Uterus (tissue), 4 donors: ENCODE measurements around the gene CEP63. TPM values are rescaled to one million over a fixed set of nuclear protein-coding genes. Genes with fewer than 3 reads are reported as not detected.

ENCODE experiments used
- DNase-seq, 2 donors: peaks; one replicate each; pipeline ENCODE4 v3.0.0-alpha.2; 2019 to 2020
- H3K27ac ChIP-seq, 2 donors: fragments of 200-600 bp; sonication (generic); 1 replicate in 1 of 2; 2 replicates in 1 of 2; pipeline ENCODE4 v1.5.1; 2016 to 2018
- H3K27me3 ChIP-seq, 2 donors: fragments of 200-600 bp; sonication (generic); one replicate each; pipeline ENCODE4 v1.5.1; 2018 to 2019; ENCODE audit warnings: control low read depth in 1 of 2
- H3K36me3 ChIP-seq, 2 donors: fragments of 200-600 bp; sonication (generic); one replicate each; pipeline ENCODE4 v1.5.1; 2019; ENCODE audit warnings: control low read depth in 1 of 2
- H3K4me1 ChIP-seq, 2 donors: fragments of 200-600 bp; sonication (generic); one replicate each; pipeline ENCODE4 v1.5.1; 2018 to 2019; ENCODE audit warnings: control low read depth in 1 of 2
- H3K4me3 ChIP-seq, 2 donors: fragments of 200-600 bp; sonication (generic); 1 replicate in 1 of 2; 2 replicates in 1 of 2; pipeline ENCODE4 v1.5.1; 2018 to 2019; ENCODE audit warnings: mild to moderate bottlenecking in 1 of 2
- H3K9me3 ChIP-seq, 2 donors: fragments of 200-600 bp; sonication (generic); one replicate each; pipeline ENCODE4 v1.5.1; 2019; ENCODE audit warnings: control low read depth in 1 of 2
- POLR2A ChIP-seq, 2 donors: fragments of 450-650 bp; IDR thresholded peaks; one replicate each; pipeline ENCODE4 v1.6.1; 2016; ENCODE audit warnings: antibody characterized with exemption in 2 of 2, mild to moderate bottlenecking in 1 of 2, moderate library complexity in 1 of 2
- intact Hi-C: fragments of 100-400 bp; cut with DNase I; formaldehyde crosslinking; loops from one replicate; pipeline ENCODE4 v1.15.1; 2023; ENCODE audit warnings: low total_unique reads
- total RNA-seq, 4 donors: library from RNA; depleted of rRNA in 3 of 4; stranded (reverse); fragments of >200 nt in 3 of 4; gene quantifications; one replicate each; pipeline versions ENCODE4 v1.1.0 to v1.2.4, GENCODE V29; 2014 to 2023
- TF ChIP-seq, protein P1 (sequence below), 4 experiments: fragments of 200-600 bp in 2 of 4; fragments of 450-650 bp in 2 of 4; sonication (generic) in 2 of 4; IDR thresholded peaks; one replicate each; pipeline ENCODE4 v1.5.1; 2016 to 2019; ENCODE audit warnings: antibody characterized with exemption in 4 of 4, mild to moderate bottlenecking in 2 of 4, moderate library complexity in 1 of 4
- donor health status: DM: yes; HTN: yes; CAD: no.

The CEP63 gene
- total RNA-seq, 4 donors from 2014 or later: 5.9 to 25.5 (median 16.5) TPM

DNA sequence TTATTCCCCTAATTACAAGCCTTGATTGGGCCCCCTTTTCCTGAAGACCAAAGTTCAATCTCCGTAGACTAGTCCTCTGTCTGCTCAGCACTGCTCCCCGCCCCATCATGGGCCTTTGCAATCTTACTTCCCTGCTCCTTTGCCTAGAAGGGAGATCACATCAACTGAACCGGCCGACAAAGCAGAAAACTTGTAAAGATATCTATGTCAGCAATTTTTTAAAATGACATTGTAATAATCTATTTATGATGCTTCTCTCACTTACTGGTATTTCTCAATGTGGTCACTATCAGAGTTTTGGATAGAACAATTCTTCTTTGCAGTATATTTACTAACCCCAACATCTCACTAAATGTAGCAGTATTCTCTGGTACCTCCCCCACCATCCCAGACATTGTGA is 17.3 kb upstream of the CEP63 start:
- DNase-seq: no peak
- Histone ChIP-seq H3K27ac (no peak overlapping the region), H3K36me3 (no peaks in the 10 kb centered on the region), H3K4me3 (no peak overlapping the region), H3K27me3 (no peaks in the 10 kb centered on the region), H3K4me1 (peaks cover 6 to 11% of the 10 kb centered on the region in 2 donors), H3K9me3 (no peaks in the 10 kb centered on the region)
- intact Hi-C loops: no loop called here
- TF ChIP-seq, protein P1, sequence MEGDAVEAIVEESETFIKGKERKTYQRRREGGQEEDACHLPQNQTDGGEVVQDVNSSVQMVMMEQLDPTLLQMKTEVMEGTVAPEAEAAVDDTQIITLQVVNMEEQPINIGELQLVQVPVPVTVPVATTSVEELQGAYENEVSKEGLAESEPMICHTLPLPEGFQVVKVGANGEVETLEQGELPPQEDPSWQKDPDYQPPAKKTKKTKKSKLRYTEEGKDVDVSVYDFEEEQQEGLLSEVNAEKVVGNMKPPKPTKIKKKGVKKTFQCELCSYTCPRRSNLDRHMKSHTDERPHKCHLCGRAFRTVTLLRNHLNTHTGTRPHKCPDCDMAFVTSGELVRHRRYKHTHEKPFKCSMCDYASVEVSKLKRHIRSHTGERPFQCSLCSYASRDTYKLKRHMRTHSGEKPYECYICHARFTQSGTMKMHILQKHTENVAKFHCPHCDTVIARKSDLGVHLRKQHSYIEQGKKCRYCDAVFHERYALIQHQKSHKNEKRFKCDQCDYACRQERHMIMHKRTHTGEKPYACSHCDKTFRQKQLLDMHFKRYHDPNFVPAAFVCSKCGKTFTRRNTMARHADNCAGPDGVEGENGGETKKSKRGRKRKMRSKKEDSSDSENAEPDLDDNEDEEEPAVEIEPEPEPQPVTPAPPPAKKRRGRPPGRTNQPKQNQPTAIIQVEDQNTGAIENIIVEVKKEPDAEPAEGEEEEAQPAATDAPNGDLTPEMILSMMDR (IDR thresholded peaks at IDR 0.05): no peak

DNA sequence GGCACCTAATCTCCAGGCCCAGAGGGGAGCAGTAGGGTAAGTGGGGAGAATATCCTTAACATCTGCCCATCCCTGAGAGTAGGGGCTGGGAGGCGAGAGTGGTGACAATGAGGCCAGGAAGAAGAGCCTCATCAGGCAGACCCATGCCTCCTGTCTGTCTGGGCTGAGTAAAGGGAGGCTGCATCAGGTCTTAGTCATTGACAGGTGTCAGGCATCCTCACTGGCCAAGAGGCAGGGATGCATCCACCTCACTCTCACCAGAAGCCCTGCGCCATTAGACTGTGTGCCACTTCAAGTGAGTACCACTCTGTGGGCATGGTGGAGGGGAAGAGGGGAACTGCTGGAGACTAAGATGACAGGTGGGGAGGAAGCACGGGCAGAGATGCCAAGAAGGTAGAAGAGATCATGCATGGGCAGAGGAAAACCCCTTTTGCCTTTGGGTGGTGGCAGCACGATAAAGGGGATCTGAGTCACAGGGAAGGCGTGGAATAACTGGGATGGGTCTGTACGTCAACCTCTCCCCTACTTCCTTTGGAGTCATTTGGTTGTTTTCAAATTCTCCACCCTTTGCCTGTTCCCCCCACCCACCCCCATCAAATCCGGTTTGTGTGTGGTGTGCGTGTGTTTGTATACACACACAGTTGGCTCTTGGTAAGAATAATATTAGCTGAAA is 14.2 kb upstream of the CEP63 start:
- DNase-seq: no peak
- Histone ChIP-seq H3K4me1 (no peaks in the 10 kb centered on the region), H3K4me3 (no peak overlapping the region), H3K27me3 (no peaks in the 10 kb centered on the region), H3K27ac (no peak overlapping the region), H3K36me3 (no peaks in the 10 kb centered on the region), H3K9me3 (no peaks in the 10 kb centered on the region)
- intact Hi-C loops: loop anchor here (2.0 to 10.0 kb wide), 2 partner anchors 163 to 267 kb away; no protein-coding TSS in a partner anchor
- TF ChIP-seq POLR2A (IDR thresholded peaks at IDR 0.05): no peak
- TF ChIP-seq, protein P1 (IDR thresholded peaks at IDR 0.05): no peak

DNA sequence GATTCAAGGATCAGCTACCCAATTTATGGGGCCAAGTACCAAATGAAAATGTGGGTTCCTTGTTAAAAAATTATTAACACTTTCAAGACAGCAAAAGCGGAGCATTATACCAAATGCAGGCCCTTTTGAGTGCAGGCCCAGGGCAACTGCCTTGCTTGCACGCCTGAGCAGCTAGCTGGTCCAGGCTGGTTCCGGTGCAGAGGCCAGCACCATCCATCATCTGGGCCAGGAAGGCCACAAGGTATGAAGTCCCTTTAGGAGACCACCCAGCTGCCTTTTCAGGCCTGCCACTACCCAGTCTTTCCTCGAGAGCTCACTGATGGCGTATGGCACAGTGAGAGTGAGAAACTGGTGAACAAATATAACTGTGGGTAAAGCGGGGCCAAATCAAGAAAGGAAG is 13.0 kb upstream of the CEP63 start:
- Histone ChIP-seq H3K4me1 (no peaks in the 10 kb centered on the region), H3K9me3 (no peaks in the 10 kb centered on the region), H3K27me3 (no peaks in the 10 kb centered on the region), H3K36me3 (no peaks in the 10 kb centered on the region), H3K4me3 (no peak overlapping the region), H3K27ac (no peak overlapping the region)
- DNase-seq: no peak
- intact Hi-C loops: loop anchor here (2.0 to 10.0 kb wide), 2 partner anchors 164 to 268 kb away; no protein-coding TSS in a partner anchor
- TF ChIP-seq, protein P1 (IDR thresholded peaks at IDR 0.05): no peak
- TF ChIP-seq POLR2A (IDR thresholded peaks at IDR 0.05): no peak

DNA sequence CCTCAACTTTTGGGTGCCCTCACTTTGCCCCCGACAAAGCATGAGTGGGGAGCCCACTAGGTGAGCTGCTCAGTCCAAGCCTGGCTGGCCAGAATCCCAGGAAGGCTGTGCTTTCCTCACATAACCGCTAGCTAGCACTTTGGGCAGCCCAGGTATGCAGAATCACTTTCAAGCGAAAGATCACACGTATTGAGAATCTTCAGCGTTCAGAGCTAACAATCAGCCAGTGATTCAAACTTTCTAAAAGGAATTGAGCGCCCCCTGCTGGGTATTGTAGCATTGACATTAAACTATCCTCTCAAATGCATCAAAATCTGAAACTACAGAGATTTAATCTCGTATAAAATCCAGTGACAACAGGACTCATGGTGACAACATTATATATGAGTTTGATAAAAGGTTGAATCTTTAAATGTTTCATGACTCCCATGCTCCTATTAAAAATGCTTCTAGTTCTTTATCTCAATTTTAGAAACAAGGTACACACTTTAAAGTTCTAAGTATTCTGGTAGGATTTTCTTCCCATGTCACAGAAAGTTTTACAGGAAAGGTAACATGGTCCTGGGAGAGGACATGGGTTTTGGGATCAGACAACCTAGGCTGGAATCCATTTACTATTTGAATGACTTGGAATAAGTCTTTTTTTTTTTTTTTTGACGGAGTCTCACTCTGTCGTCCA is 11.8 kb upstream of the CEP63 start:
- Histone ChIP-seq H3K4me1 (no peaks in the 10 kb centered on the region), H3K27me3 (no peaks in the 10 kb centered on the region), H3K27ac (no peak overlapping the region), H3K9me3 (no peaks in the 10 kb centered on the region), H3K36me3 (no peaks in the 10 kb centered on the region), H3K4me3 (no peak overlapping the region)
- DNase-seq: peak; percentile 68 to 87
- TF ChIP-seq POLR2A (IDR thresholded peaks at IDR 0.05): no peak
- TF ChIP-seq, protein P1 (IDR thresholded peaks at IDR 0.05): peak; percentile 80 to 87 (median 82)
- intact Hi-C loops: loop anchor here (2.0 to 10.0 kb wide), 2 partner anchors 165 to 269 kb away; no protein-coding TSS in a partner anchor

DNA sequence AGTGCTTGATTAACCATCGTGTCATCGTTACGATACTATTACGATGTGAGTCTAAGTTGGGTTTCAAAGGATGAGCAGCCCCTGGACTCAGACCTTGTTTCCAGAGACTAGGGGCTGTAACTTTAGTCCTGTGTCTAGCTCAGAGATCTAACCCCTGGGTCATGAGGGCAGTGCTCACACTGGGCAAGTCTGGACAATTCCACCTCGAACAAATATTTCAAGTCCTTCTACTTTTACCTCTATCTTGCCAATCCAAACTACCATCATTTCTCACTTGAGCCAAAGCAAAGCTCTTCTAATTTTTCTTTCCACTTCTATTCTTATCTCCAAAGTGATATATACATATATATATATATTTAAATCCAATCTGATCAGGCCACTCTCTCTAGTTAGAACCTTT is 10.9 kb upstream of the CEP63 start:
- no peaks in the 10 kb centered on the region for H3K4me1 ChIP-seq
- H3K27me3 ChIP-seq: no peaks in the 10 kb centered on the region
- intact Hi-C loops: loop anchor here (10.0 kb wide), 1 partner anchor 270 kb away; no protein-coding TSS in a partner anchor
- TF ChIP-seq, protein P1 (IDR thresholded peaks at IDR 0.05): no peak
- no peak for TF ChIP-seq POLR2A (IDR thresholded peaks at IDR 0.05)
- DNase-seq: no peak
- H3K36me3 ChIP-seq: no peaks in the 10 kb centered on the region
- no peak overlapping the region for H3K4me3 ChIP-seq
- H3K9me3 ChIP-seq: no peaks in the 10 kb centered on the region
- H3K27ac ChIP-seq: no peak overlapping the region
